Lung (tissue), 12 donors: Measurements from ENCODE around the gene ADI1. TPM values are rescaled to one million over a fixed set of nuclear protein-coding genes. Genes with fewer than 3 reads are reported as not detected.

ENCODE experiments used
- ATAC-seq: fragments of 200-7000 bp; cut with Tn5 transposase; one replicate; pipeline ENCODE4 v1.9.1; 2020; ENCODE audit warnings: moderate number of reproducible peaks; ENCODE audit not compliant: insufficient read depth, low FRiP score
- DNase-seq, 3 donors: peaks; one replicate each; pipeline ENCODE4 v3.0.0-alpha.2; 2013 to 2017
- H3K27ac ChIP-seq, 2 donors: one replicate each; pipeline ENCODE4 v1.5.1; 2013; ENCODE audit warnings: mild to moderate bottlenecking in 2 of 2, moderate library complexity in 2 of 2, control low read depth in 1 of 2, inconsistent platforms in 1 of 2, low read depth in 1 of 2, low read length in 1 of 2
- H3K27me3 ChIP-seq, 3 donors: one replicate each; pipeline ENCODE4 v1.5.1; 2013; ENCODE audit warnings: low read length in 2 of 3; ENCODE audit not compliant: control insufficient read depth in 3 of 3, insufficient read depth in 3 of 3
- H3K36me3 ChIP-seq, 4 donors: one replicate each; pipeline ENCODE4 v1.5.1; 2013; ENCODE audit warnings: low read length in 4 of 4, mild to moderate bottlenecking in 1 of 4, moderate library complexity in 1 of 4; ENCODE audit not compliant: control insufficient read depth in 4 of 4, insufficient read depth in 4 of 4
- H3K4me1 ChIP-seq, 5 donors: one replicate each; pipeline ENCODE4 v1.5.1; 2013; ENCODE audit warnings: low read length in 5 of 5, mild to moderate bottlenecking in 2 of 5, moderate library complexity in 1 of 5; ENCODE audit not compliant: control insufficient read depth in 5 of 5, insufficient read depth in 5 of 5
- H3K4me3 ChIP-seq: one replicate; pipeline ENCODE4 v1.5.1; 2013; ENCODE audit warnings: mild to moderate bottlenecking, control low read depth, moderate library complexity
- H3K9ac ChIP-seq, 2 donors: one replicate each; pipeline ENCODE4 v1.5.1; 2013; ENCODE audit warnings: low read length in 2 of 2, control low read depth in 1 of 2; ENCODE audit not compliant: insufficient read depth in 1 of 2
- H3K9me3 ChIP-seq, 4 donors: one replicate each; pipeline ENCODE4 v1.5.1; 2013; ENCODE audit warnings: low read length in 3 of 4, mild to moderate bottlenecking in 1 of 4, moderate library complexity in 1 of 4; ENCODE audit not compliant: control insufficient read depth in 4 of 4, insufficient read depth in 3 of 4
- WGBS, 2 donors: extraction: QIAGEN DNeasy Blood & Tissue Kit; methylation state at CpG; one replicate each; pipeline ENCODE4 v1.1.7; 2013; 5-methylcytosine and 5-hydroxymethylcytosine counted together
- polyA plus RNA-seq, 2 donors: library from polyadenylated mRNA; stranded (reverse); fragments of 200-250 nt; gene quantifications; one replicate each; pipeline ENCODE4 v1.2.1, GENCODE V29; 2013
- total RNA-seq, 2 donors: library from RNA; depleted of rRNA in 1 of 2; stranded (reverse); fragments of >200 nt in 1 of 2; gene quantifications; one replicate each; pipeline ENCODE4 v1.2.1, GENCODE V29; 2014 to 2021
- TF ChIP-seq, protein P1 (sequence below): IDR thresholded peaks from 2 replicates; pipeline ENCODE4 v1.5.1; 2012; ENCODE audit warnings: mild to moderate bottlenecking; ENCODE audit errors: control extremely low read depth, extremely low read depth
- donor health status: control.
- donor health status: control.
- donor health status: Bipolar disorder and iron deficiency.
- donor health status: healthy.
- donor health status: DM: yes; HTN: yes; CAD: no.

Gene ADI1
- total and polyA plus RNA-seq, 4 donors = 46.8 to 65.2 (median 55.9) TPM

DNA sequence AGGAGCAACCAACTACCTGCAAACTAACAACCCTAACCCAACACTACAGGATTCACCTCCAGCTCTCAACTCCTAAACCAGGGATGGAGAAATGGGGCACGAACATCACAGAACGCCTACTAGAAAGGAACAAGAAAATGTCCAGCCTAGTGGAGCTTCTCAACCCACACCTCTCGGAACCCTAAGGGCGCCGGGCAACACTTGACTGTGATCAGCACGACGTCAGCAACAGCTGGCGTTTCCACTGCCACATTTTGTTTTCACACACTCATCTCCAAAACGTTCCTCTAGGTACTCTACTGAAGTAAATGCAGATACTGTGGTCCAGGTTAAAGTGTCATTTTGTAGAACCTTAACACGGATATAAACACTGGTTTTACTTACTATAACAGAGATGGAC lies 34.6 kb upstream of the ADI1 start:
- TF ChIP-seq, protein P1, sequence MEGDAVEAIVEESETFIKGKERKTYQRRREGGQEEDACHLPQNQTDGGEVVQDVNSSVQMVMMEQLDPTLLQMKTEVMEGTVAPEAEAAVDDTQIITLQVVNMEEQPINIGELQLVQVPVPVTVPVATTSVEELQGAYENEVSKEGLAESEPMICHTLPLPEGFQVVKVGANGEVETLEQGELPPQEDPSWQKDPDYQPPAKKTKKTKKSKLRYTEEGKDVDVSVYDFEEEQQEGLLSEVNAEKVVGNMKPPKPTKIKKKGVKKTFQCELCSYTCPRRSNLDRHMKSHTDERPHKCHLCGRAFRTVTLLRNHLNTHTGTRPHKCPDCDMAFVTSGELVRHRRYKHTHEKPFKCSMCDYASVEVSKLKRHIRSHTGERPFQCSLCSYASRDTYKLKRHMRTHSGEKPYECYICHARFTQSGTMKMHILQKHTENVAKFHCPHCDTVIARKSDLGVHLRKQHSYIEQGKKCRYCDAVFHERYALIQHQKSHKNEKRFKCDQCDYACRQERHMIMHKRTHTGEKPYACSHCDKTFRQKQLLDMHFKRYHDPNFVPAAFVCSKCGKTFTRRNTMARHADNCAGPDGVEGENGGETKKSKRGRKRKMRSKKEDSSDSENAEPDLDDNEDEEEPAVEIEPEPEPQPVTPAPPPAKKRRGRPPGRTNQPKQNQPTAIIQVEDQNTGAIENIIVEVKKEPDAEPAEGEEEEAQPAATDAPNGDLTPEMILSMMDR = no peak
- Histone ChIP-seq H3K9me3 (no peaks in the 10 kb centered on the region), H3K4me1 (peaks cover 0 to 11% (median 4%) of the 10 kb centered on the region in 5 donors), H3K27ac (no peak overlapping the region), H3K36me3 (peaks cover 23 to 33% (median 28%) of the 10 kb centered on the region in 4 donors), H3K27me3 (no peaks in the 10 kb centered on the region), H3K4me3 (no peak overlapping the region), H3K9ac (no peak overlapping the region)
- no peak for ATAC-seq
- 89 to 94% methylated on average over 10 of the region's 10 CpGs for WGBS, 2 donors
- DNase-seq = no peak

- Histone ChIP-seq H3K27me3 (no peaks in the 10 kb centered on the region), H3K4me3 (no peak overlapping the region), H3K27ac (no peak overlapping the region), H3K9me3 (no peaks in the 10 kb centered on the region), H3K4me1 (no peaks in the 10 kb centered on the region), H3K9ac (no peak overlapping the region), H3K36me3 (peaks cover 35 to 49% (median 40%) of the 10 kb centered on the region in 4 donors)
- DNase-seq (no peak), ATAC-seq (no peak)
- WGBS, 2 donors = 96 to 98% methylated on average over 2 of the region's 2 CpGs
- TF ChIP-seq, protein P1 = no peak
Observed at GRCh38 chr2:3547915-3548314, 28.6 kb upstream of the ADI1 start.

- Histone ChIP-seq H3K27me3 (no peaks in the 10 kb centered on the region), H3K4me3 (no peak overlapping the region), H3K4me1 (no peaks in the 10 kb centered on the region), H3K27ac (no peak overlapping the region), H3K36me3 (peaks cover 39 to 51% (median 43%) of the 10 kb centered on the region in 4 donors), H3K9ac (no peak overlapping the region), H3K9me3 (no peaks in the 10 kb centered on the region)
- TF ChIP-seq, protein P1 = no peak
- no peak for ATAC-seq
- 92 to 95% methylated on average over 10 of the region's 10 CpGs for WGBS, 2 donors
- no peak for DNase-seq
Observed at GRCh38 chr2:3545788-3546478, 26.6 kb upstream of the ADI1 start.
